Fibroblast of peridontal ligament (primary cell): ENCODE data around the gene WDR3.
A peak's percentile ranks its signal among the peaks of the same experiment; 100 is the strongest.
"Not testable (repeated sequence)": the region's sequence is repeated elsewhere in the genome, so short reads cannot be mapped to it uniquely, and the experiment has no call there.

Source experiments
- DNase-seq: peaks from one replicate; pipeline ENCODE4 v3.0.0-alpha.2; 2010; ENCODE audit errors: extremely low read depth

The WDR3 gene

GRCh38 chr1:117929343-117930172, at the start of gene WDR3, which contains the start of gene GDAP2:
TSS of gene WDR3 (plus strand) at chr1:117929739. CDS start at chr1:117933320, 3,581 bp downstream.
TSS of gene GDAP2 (minus strand) at chr1:117929621. CDS start at chr1:117920357, 9,264 bp downstream.
- peak; percentile 95 for DNase-seq

- DNase-seq = no peak
These were observed 45.9 kb upstream of the WDR3 start for GRCh38 chr1:117883616-117884015.

- DNase-seq = peak; percentile 59
These were observed 43.3 kb upstream of the WDR3 start for GRCh38 chr1:117886101-117886795.

- DNase-seq = no peak
These were observed 39.1 kb upstream of the WDR3 start for GRCh38 chr1:117890452-117890851.

- DNase-seq = no peak
These were observed 37.0 kb upstream of the WDR3 start for GRCh38 chr1:117892512-117892911.

GRCh38 chr1:117894078-117894477, 35.5 kb upstream of the WDR3 start:
- no peak for DNase-seq

- peak; percentile 96 for DNase-seq
These were observed 33.9 kb upstream of the WDR3 start for GRCh38 chr1:117895482-117896114.

- no peak for DNase-seq
These were observed 32.0 kb upstream of the WDR3 start for GRCh38 chr1:117897551-117897950.

- DNase-seq = no peak
These were observed 29.7 kb upstream of the WDR3 start for GRCh38 chr1:117899801-117900200.

GRCh38 chr1:117902944-117903343, 26.6 kb upstream of the WDR3 start:
- DNase-seq = no peak

- DNase-seq = no peak
These were observed 25.1 kb upstream of the WDR3 start for GRCh38 chr1:117904485-117904884.

- no peak for DNase-seq
These were observed 24.5 kb upstream of the WDR3 start for GRCh38 chr1:117905019-117905418.

- no peak for DNase-seq
These were observed 18.5 kb upstream of the WDR3 start for GRCh38 chr1:117911051-117911450.

GRCh38 chr1:117919376-117919775, 10.2 kb upstream of the WDR3 start:
- DNase-seq = no peak

- DNase-seq = no peak
These were observed 7.5 kb upstream of the WDR3 start for GRCh38 chr1:117921991-117922390.

- not testable (repeated sequence) for DNase-seq
These were observed 6.8 kb upstream of the WDR3 start for GRCh38 chr1:117922717-117923116.

- DNase-seq = no peak
These were observed 3.6 kb upstream of the WDR3 start for GRCh38 chr1:117925981-117926380.

- DNase-seq = peak; percentile 57
These were observed 627 bp upstream of the WDR3 start for GRCh38 chr1:117928881-117929342.

GRCh38 chr1:117930173-117930447, 571 bp downstream of the WDR3 start:
- DNase-seq = peak; percentile 3

GRCh38 chr1:117930484-117930883, 945 bp downstream of the WDR3 start:
- DNase-seq = peak; percentile 7

GRCh38 chr1:117932576-117932975, 3.0 kb downstream of the WDR3 start:
- no peak for DNase-seq

GRCh38 chr1:117933769-117934168, 4.2 kb downstream of the WDR3 start:
- no peak for DNase-seq

GRCh38 chr1:117942293-117942692, 12.8 kb downstream of the WDR3 start:
- DNase-seq = peak; percentile 39
